ENCODE data around the gene TAS1R3.

DNA sequence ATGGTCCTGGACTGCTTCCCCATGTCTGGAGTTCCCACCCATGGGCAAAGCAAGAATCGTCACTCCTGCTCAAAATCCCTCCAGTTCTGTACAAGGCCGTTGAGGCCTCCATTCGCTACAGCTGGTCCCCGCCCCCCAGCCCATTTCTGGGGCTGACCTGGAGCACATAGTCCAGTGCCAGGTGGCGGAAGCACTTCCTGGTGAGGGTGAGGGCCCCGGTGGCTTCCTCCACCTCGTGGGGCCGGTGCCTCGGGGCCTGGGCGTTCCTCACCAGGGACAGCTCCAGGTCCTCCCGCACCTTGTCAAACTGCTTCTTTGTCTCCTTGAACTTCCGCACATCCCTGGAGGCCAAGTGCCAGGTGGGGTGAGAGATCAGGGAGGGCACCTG lies 30.7 kb upstream of the TAS1R3 start:
- TF ChIP-seq ZNF114 (CRISPR knock-in tag; IDR thresholded peaks at IDR 0.05) (no peak), EZH2phosphoT487 (IDR thresholded peaks at IDR 0.05; ENCODE audit: unreplicated experiment) (no peak)
